A172 (cell line): Measurements from ENCODE around the gene PLXDC2. TPM values are rescaled to one million over a fixed set of nuclear protein-coding genes. Genes with fewer than 3 reads are reported as not detected.
"Not testable (repeated sequence)": the region's sequence is repeated elsewhere in the genome, so short reads cannot be mapped to it uniquely, and the experiment has no call there.

Experiments used
- DNase-seq: peaks from one replicate; pipeline ENCODE4 v3.0.0-alpha.2; 2015; ENCODE audit warnings: low spot score
- total RNA-seq: library from RNA; depleted of rRNA; stranded (reverse); fragments of >200 nt; shearing (Covaris generic); gene quantifications from 2 replicates; pipeline ENCODE4 v1.2.3, GENCODE V29; 2014

PLXDC2 gene
- total RNA-seq, 1 experiment from 2014 or later: 7.0 TPM

GRCh38 chr10:20041931-20042330 is 225.7 kb downstream of the PLXDC2 start:
- no peak for DNase-seq

- DNase-seq: not testable (repeated sequence)
These were observed 228.9 kb downstream of the PLXDC2 start for GRCh38 chr10:20045100-20045499.

DNA sequence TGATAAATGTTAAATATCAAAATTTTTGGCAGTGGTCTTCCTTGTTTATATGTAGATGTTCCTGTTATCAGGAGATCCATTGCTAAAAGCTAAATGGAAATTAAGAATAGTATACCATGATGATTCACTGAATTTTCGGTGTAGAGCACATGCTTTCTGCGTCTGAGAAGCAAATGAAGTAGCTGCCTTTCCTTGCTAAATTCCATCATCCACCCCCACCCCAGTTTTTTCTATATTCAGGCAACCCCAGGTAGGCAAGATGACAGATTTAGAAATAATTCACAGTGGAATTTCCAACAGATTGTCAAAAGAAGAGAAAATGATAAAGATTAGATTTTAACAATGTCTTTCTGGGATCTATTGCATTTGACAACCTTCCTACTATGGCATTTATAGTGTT is 231.9 kb downstream of the PLXDC2 start:
- no peak for DNase-seq

DNA sequence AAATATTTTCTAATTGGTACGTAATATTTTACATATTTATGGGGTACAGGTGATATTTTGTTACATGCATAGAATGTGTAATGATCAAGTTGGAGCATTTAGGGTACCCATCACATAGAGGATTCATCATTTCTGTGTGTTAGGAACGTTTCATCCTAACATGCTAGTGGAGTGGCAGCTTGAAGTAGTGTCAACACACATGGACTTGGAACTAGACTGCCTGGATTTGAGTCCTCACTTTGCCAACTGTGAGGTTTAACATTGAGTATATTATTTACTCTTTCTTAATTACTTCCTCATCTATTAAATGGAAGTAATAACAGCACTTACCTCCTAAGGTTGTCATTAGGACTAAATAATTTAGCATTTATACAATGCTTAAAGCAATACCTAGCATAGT is 241.9 kb downstream of the PLXDC2 start:
- DNase-seq: no peak

DNA sequence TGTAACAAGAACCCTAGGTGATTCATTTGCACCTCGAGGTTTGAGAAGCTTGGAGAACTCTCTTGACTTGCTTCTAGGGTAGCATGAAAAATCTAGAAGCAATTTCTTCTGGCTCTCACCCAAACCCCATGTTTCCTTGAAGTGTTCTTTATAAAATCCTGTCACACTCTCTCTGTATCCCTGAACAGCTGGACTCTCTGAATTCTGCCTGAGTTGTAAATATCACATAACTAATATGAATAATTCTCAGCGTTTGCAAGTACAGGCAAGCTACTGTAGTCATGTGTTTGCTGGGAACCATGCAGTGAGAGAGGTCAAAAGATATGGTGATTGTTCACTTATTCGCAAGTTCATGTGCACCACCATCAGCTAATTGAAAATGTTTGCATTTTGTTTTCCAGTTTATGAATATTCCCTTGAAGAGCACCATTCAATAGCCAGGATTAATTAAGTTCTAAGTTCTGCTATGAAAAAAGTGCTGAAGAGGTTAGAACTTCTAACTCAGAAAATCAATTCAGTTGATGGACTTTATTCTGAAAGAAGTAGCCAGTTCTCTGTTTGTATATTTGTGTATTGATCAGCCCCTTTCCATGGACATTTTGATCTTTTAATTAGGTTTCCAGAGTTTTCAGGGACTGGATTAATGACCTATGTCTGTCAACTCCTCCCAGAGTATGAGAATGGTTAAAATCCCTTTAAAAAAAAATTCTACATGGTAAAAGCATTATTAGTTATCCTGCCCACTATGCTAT is 243.0 kb downstream of the PLXDC2 start:
- DNase-seq: no peak

DNA sequence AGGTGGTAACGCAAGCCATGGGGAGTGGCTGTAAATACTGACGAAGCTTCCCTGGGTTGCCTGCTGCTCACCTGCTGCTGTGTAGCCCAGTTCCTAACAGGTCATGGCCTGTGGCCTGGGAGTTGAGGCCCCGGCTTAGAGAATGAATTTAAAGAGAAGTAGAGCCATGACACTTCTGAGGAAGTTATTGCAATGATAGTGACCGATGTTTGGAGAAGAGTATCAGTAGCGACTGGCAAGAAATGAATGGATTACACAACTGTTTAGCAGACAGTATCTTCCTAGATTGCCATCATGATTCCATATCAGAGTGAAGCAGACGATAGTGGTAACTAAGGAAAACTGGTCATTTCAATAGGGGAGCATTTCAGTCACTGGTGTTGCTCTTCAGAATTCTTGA is 249.6 kb downstream of the PLXDC2 start:
- no peak for DNase-seq

- no peak for DNase-seq
These were observed 256.9 kb downstream of the PLXDC2 start for GRCh38 chr10:20073167-20073566.

- no peak for DNase-seq
These were observed 259.5 kb downstream of the PLXDC2 start for GRCh38 chr10:20075713-20076112.

DNA sequence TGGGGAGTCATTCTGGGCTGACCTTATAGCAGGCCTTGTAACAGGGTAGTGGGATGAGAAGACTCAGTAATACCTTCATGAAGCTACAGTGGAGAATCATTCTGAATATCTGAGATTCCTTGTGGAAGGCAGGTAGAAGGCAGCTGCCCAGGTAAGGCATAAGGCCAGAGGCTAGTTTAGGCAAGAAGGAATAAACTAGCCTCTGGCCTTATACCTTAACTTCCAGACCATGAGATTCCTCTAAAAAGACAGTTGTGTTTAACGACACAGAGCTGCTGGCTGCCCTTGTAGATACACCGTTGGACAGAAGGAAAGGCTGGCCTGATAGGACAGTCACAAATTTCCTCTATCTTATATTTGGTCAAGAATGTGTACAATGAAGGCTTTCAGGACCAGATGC is 268.2 kb downstream of the PLXDC2 start:
- DNase-seq: no peak

- DNase-seq: no peak
These were observed 268.9 kb downstream of the PLXDC2 start for GRCh38 chr10:20085115-20085514.

GRCh38 chr10:20087353-20087752 is 271.1 kb downstream of the PLXDC2 start:
- DNase-seq: no peak

DNA sequence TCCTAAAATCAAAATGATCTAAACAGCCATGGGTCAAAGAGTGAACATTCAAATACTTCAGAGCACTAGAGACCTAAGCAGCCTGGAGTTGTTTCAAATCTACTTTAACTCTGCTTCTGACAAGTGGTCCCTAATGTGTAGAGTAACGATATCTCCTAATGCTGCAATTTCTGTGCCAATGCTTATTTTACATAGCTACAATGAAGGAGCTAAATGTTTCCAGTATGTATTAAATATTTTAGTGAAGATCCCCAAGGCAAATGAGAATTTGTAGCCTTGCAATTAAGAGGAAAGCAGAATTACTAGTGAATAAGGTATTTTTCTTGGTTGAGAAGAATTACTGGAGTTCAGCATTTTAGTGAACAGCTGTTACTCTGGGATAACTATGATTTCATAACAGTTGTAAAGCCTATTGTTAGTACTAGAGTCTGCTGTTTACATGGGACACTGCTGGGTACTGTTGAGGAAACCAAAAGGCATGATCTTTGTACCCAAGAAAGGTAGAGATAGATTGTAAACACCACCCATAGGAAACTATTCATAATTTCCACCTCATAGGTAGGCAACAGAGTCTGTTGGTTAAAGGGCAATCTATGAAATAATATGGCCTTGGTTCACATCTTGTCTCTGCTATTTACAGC is 271.9 kb downstream of the PLXDC2 start:
- DNase-seq: no peak

DNA sequence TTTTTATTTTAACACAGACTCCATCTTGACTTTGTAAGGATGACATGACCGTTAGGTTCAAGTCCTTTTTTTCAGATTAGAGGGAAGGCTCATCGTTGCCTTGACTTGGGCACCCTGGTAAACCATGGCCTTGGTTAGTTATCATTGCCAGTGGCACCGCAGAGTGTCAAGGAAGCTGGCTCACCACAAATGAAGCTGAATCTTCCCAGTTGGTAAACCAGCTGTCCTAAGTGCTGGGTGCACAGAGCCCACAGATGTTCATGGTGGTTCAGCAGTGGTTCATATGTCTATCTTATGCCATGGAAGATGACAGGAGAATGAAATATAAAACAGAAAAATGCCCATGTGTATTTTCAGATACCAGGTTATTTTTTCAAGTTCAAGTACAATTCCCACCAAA is 273.6 kb downstream of the PLXDC2 start:
- no peak for DNase-seq

- DNase-seq: no peak
These were observed 274.6 kb downstream of the PLXDC2 start for GRCh38 chr10:20090831-20091230.

DNA sequence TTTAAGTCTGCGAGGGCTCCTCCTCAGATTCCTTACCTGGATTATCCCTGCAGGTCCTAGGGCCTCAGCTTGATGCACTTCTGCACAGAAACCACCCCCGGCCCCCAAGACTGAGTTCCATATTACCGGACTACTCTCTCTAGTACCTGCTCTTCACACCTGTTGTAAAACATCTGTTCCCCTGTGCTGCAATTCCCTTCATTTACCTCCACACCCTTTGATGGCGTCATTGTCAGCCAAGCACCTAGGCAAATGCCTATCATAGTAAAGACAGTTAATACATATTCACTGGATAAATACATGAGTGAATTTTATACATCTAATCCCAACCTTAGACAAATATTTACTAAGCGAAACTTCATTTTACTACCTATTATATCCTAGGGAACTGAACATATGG is 275.5 kb downstream of the PLXDC2 start:
- no peak for DNase-seq

DNA sequence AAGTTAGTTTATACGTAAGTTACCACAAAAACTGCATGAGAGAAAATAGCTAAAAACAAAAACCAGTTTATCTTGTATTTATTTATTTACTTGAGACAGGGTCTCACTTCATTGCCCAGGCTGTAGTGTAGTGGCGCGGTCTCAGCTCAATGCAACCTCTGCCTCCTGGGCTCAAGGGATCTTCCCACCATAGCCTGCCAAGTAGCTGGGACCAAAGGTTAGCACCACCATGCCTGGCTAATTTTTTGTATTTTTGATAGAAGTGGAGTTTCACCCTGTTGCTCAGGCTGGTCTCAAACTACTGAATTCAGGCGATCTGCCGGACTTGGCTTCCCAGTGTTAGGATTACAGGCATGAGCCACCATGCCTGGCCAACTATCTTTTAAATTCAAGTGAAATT is 277.4 kb downstream of the PLXDC2 start:
- DNase-seq: no peak

GRCh38 chr10:20094226-20094976 is 278.2 kb downstream of the PLXDC2 start:
- DNase-seq: no peak

- DNase-seq: no peak
These were observed 283.9 kb downstream of the PLXDC2 start for GRCh38 chr10:20100171-20100570.

DNA sequence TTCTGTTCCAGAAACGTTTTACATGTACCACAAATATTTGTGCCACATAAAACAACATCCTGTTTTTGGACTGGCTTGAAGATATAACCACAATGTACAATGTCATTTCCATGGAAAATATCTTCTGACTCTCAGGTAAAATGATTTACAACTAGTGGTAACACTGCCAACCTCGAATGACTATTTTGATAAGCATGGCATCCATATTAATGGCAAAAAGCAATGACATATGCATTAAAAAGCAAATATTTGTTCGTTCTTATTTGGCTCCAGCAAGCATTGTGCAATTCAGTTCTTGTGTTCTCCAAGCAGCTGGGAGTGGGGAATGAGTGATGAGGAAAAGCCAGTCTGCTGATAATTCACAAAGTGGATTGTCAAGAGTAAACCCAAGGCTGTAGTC is 289.0 kb downstream of the PLXDC2 start:
- DNase-seq: peak; percentile 2

DNA sequence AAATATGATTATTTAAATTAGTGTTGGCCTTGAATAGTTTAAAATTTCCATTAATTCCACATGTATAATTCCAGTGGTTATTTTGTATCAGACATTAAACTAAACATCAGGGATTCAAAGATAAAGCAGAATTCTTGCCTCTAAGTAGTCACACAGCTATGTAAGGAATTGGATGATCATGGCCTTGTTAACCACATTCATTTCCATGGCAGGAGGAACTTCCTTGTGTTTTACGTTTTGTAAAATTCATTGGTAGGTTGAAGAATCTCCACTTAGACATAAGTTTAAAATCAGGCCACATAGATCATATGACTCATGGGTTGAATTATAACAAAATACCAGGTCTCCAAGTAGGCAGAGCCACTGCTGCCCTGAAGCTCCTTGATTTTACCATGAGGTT is 289.7 kb downstream of the PLXDC2 start:
- DNase-seq: peak; percentile 10

- DNase-seq: no peak
These were observed 291.8 kb downstream of the PLXDC2 start for GRCh38 chr10:20108021-20108420.

DNA sequence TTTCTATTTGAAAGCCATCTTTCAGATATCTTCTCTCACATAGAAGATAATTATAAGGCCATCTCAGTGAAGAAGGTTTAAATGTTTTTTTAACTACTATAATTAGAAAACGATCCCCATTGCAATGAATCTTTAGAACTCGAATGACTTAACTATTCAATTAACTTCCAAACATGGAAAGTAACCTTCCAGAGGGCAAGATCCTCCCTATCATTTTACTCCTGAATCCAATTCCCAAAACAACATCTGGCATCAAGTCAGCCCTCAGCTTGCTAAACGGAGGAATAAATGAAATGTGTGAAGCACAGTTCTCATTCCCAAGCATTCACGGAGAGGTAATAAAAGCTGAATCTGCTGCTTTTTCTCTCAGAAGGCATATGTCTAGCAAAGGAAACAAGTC is 293.4 kb downstream of the PLXDC2 start:
- DNase-seq: no peak
